GM19099 (cell line): ENCODE data around the gene CLIP1.

Experiments used
- POLR2A ChIP-seq: IDR thresholded peaks from 3 replicates; pipeline ENCODE4 v1.6.1; 2011; ENCODE audit warnings: low read depth; ENCODE audit not compliant: insufficient read length; ENCODE audit errors: extremely low read depth

CLIP1 gene

GRCh38 chr12:122423258-122424165, 1.0 kb upstream of the CLIP1 start:
- TF ChIP-seq POLR2A: no peak

DNA sequence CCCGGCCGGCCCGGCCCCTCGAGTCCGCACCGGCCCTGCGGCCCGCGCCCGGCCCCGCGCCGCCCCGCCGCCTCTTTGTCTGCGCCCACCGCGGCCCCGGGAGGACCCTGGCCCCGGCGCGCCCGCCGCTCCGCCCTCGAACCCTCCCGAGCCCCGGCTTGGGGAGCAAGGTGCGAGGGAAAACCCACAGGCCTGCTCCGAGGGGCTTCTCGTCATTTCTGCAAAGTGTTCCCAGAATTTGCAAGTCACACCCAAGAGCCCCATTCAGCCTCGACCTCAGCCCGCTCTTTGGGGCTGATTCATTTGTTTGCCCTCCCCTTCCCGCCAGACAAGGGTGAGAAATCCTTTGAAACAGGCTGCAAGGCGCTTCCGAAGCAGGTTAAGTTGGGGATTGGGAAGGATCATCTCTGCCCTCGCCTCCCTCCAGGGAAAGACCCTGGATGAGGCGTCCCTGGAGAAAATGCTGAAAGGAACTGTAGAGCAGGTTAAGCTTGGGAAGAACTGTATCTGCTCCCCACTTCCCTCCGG, 325 bp upstream of the CLIP1 start:
- TF ChIP-seq POLR2A: no peak

DNA sequence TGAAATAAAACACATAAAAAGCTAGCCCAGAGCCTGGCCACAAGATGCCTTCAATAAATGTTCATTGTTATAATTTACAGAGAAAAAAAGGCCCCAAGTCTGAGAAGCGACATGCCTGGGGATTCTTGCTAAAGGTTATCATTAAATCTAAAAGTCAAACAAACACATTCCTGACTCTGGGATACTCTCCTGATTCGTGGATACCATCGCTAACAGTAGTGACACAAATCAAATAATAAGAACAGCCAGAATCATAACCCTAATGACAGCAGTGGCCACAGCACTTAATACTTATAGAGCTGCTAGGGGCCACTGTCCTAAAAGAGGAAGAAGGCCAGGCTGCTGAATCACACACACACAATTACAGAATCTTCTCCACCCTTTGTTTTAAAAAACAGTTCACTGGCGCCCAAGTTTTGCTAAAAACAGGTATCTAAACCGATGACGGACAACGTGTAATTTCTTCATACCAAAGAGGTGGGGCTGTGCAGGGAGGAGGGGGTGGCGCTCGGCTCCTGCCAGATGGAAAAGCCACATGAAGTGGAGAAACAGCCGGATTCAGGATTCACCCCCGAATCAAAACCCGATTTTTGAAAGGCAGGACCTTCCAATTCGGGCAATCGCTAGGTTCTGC, 1.2 kb downstream of the CLIP1 start:
- no peak for TF ChIP-seq POLR2A

DNA sequence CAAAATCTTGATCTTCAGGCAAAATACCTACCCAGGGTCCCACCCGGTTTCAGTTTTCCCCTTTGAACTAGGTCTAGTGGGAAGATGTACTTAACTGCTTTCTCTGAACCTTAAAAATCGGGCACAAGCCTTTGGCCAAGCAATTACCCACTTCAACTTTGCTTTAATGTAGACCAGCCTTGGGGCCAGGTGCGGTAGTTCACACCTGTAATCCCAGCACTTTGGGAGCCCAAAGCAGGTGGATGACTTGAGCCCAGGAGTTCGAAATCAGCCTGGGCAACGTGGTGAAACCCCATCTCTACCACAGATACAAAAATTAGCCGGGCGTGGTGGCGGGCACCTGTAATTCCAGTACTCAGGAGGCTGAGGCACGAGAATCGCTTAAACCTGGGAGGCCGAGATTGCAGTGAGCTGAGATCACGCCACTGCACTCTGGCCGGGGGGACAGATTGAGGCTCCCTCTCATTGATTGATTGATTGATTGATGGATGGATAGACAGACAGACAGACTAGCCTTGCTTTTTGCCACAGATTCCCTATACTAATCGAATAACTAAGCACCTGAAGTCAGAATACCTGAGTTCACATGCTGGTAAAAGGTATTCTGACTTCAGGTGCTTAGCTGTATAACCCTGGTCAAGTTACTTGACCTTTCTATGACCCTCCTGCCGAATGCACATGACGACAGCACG, 1.9 kb downstream of the CLIP1 start:
- TF ChIP-seq POLR2A: no peak

- TF ChIP-seq POLR2A: no peak
Observed at GRCh38 chr12:122413516-122414404, 8.7 kb downstream of the CLIP1 start.

- no peak for TF ChIP-seq POLR2A
Observed at GRCh38 chr12:122412851-122413433, 9.5 kb downstream of the CLIP1 start.

DNA sequence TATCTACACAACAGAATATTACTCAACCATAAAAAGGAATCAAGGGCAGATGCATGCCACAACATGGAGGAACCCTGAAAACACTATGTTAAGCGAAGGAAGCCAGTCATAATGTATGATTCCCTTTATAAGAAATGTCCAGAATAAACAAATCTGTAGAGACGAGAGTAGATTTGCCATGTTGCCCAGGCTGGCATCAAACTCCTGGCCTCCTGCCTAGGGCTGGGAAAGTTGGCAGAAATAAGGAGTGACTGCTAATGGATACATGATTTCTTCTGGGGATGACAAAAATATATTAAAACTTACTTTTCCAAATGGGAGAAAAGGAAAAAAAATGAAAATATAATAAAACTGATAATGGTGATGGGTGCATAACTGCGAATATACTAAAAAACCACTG, 10.9 kb downstream of the CLIP1 start:
- no peak for TF ChIP-seq POLR2A

- TF ChIP-seq POLR2A: no peak
Observed at GRCh38 chr12:122407208-122407607, 15.3 kb downstream of the CLIP1 start.

GRCh38 chr12:122406701-122407164, 15.7 kb downstream of the CLIP1 start:
- no peak for TF ChIP-seq POLR2A

DNA sequence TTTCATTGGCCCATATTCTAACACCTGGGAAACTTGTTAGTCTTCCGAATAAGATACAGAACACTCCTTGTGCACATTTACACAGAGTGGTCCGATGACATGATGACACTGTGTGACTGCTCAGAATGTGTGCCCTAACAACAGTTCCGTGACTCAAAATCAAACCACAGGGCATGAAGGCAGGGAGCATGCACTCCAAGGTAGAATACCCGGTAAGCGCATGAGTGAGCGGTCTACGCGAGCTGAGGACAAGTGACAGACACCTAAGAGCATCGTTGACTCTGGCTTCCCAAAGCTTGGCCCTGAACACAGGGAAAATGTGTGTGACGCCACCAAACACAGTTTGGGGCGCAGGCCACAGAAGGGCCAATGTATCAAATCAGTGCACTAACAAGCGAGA, 18.6 kb downstream of the CLIP1 start:
- no peak for TF ChIP-seq POLR2A

GRCh38 chr12:122403115-122403770, 19.2 kb downstream of the CLIP1 start:
- TF ChIP-seq POLR2A: no peak

GRCh38 chr12:122402264-122402663, 20.2 kb downstream of the CLIP1 start:
- no peak for TF ChIP-seq POLR2A

DNA sequence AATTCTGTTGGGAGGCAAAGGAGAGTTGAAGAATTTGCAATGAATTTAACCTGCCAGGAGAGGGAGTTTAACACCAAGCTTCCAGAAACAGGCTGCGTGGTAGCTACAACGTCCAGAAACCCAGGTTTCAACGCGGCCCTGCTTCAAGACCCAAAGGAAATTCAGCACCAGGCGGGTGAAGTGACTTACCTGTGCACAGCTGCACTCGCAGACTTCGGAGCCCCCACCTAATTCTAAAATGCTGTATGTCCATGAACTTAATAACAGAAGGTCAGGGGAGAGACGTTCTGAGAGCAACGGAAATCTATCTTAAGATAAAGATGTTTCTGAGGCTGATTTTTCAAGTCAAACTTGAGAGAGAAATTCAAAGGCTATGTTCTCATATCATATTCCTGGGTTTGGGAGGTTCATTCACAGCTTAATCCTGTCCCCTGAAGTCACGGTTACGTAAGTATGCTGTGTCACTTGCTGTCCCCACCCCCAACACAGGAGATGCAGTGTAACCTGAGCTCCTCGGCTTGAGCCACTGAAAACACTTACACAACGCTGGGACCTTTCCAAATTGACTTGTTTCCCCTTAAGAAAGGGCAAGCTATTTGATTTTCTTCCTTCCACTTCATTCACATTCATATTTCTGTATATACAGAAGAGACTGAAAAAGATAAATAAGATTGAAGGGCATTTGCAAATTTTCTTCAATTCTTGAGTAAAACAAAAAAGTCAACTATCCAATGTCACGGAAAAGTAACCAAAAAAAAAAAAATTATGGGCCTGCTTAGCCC, 22.7 kb downstream of the CLIP1 start:
- TF ChIP-seq POLR2A: no peak

- no peak for TF ChIP-seq POLR2A
Observed at GRCh38 chr12:122399254-122399591, 23.2 kb downstream of the CLIP1 start.
